Measurements from ENCODE around the gene PLA2G2E. TPM values are rescaled to one million over a fixed set of nuclear protein-coding genes. Genes with fewer than 3 reads are reported as not detected.

Gene PLA2G2E
- total RNA-seq, 3 donors from 2014 or later (not counting 1 experiment from before 2014, with no cell fraction given) = not detected

DNA sequence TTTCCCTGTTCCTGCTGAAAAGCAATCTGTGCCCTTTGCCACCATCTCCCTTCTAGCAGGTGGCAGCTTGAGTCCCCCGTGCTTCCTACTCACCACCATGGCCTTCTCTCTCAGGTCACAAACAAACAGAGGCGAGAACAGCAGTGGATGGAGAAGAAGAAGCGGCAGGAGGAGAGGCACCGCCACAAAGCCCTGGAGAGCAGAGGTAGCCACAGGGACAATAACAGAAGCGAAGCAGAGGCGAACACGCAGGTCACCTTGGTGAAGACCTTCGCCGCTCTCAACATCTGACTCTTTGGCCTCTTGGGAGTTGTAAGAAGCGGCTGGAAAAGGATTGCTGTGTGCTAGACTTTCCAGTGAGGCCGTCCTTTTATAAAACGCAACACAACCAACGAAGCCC, 16.0 kb downstream of the PLA2G2E start:
- 99% methylated on average over 12 of the region's 13 CpGs for WGBS (ENCODE audit: insufficient coverage)
- intact Hi-C loops (cut with micrococcal nuclease) = no loop called here
- H3K4me1 Mint-ChIP-seq = no peaks in the 10 kb centered on the region
- peaks cover 50% of the 10 kb centered on the region for H3K36me3 Mint-ChIP-seq
- TF ChIP-seq, protein P1, sequence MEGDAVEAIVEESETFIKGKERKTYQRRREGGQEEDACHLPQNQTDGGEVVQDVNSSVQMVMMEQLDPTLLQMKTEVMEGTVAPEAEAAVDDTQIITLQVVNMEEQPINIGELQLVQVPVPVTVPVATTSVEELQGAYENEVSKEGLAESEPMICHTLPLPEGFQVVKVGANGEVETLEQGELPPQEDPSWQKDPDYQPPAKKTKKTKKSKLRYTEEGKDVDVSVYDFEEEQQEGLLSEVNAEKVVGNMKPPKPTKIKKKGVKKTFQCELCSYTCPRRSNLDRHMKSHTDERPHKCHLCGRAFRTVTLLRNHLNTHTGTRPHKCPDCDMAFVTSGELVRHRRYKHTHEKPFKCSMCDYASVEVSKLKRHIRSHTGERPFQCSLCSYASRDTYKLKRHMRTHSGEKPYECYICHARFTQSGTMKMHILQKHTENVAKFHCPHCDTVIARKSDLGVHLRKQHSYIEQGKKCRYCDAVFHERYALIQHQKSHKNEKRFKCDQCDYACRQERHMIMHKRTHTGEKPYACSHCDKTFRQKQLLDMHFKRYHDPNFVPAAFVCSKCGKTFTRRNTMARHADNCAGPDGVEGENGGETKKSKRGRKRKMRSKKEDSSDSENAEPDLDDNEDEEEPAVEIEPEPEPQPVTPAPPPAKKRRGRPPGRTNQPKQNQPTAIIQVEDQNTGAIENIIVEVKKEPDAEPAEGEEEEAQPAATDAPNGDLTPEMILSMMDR (IDR thresholded peaks at IDR 0.05) = no peak
- H3K4me3 Mint-ChIP-seq = no peak overlapping the region
- no peak for ATAC-seq
- no peaks in the 10 kb centered on the region for H3K27me3 Mint-ChIP-seq (ENCODE audit: low read depth in 2 of 2)
- DNase-seq = no peak
- no peaks in the 10 kb centered on the region for H3K4me1 ChIP-seq (ENCODE audit: control insufficient read depth, insufficient read depth, low read length)
- H3K9me3 ChIP-seq (ENCODE audit: control insufficient read depth, insufficient read depth, low read length) = no peaks in the 10 kb centered on the region
- no peaks in the 10 kb centered on the region for H3K9me3 Mint-ChIP-seq
- peaks cover 78% of the 10 kb centered on the region for H3K36me3 ChIP-seq (ENCODE audit: control insufficient read depth, insufficient read depth, low read length)
- no peak overlapping the region for H3K4me3 ChIP-seq (ENCODE audit: low read length)
- no peak overlapping the region for H3K27ac Mint-ChIP-seq
- no peak overlapping the region for H3K27ac ChIP-seq (ENCODE audit: low read length)
- no peaks in the 10 kb centered on the region for H3K27me3 ChIP-seq (ENCODE audit: control insufficient read depth, insufficient read depth, low read length)

DNA sequence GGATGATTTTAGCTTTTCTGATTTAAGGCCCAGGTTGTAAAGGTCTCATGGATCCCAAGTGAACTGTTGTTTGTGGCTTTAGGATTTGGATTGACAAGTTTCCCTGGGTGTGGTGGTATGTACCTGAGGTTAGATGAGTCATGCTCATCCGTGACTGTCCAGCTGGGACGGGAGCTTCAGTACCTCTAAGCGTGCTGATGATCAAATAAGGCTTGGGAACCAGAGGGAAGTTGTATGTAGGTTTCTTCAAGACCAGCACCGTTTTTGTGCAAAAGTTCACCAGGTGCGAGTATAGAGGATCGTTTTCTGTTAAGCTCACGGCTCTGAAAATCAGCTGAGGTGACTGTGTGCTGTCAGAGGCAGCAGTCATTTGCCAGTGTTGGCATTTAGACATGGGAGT, 19.8 kb downstream of the PLA2G2E start:
- DNase-seq (no peak), ATAC-seq (no peak)
- Histone ChIP-seq H3K27ac (ENCODE audit: low read length) (no peak overlapping the region), H3K27me3 (ENCODE audit: control insufficient read depth, insufficient read depth, low read length) (no peaks in the 10 kb centered on the region), H3K9me3 (ENCODE audit: control insufficient read depth, insufficient read depth, low read length) (no peaks in the 10 kb centered on the region), H3K4me3 (ENCODE audit: low read length) (no peak overlapping the region), H3K36me3 (ENCODE audit: control insufficient read depth, insufficient read depth, low read length) (peaks cover 57% of the 10 kb centered on the region), H3K4me1 (ENCODE audit: control insufficient read depth, insufficient read depth, low read length) (no peaks in the 10 kb centered on the region)
- intact Hi-C loops (cut with micrococcal nuclease) = no loop called here
- peaks cover 59% of the 10 kb centered on the region for H3K36me3 Mint-ChIP-seq
- H3K4me1 Mint-ChIP-seq = peaks cover 0 to 4% of the 10 kb centered on the region in 2 donors
- H3K9me3 Mint-ChIP-seq = no peaks in the 10 kb centered on the region
- 97% methylated on average over 7 of the region's 7 CpGs for WGBS (ENCODE audit: insufficient coverage)
- H3K27me3 Mint-ChIP-seq (ENCODE audit: low read depth in 2 of 2) = no peaks in the 10 kb centered on the region
- TF ChIP-seq, protein P1 (IDR thresholded peaks at IDR 0.05) = no peak
- no peak overlapping the region for H3K27ac Mint-ChIP-seq
- no peak overlapping the region for H3K4me3 Mint-ChIP-seq

DNA sequence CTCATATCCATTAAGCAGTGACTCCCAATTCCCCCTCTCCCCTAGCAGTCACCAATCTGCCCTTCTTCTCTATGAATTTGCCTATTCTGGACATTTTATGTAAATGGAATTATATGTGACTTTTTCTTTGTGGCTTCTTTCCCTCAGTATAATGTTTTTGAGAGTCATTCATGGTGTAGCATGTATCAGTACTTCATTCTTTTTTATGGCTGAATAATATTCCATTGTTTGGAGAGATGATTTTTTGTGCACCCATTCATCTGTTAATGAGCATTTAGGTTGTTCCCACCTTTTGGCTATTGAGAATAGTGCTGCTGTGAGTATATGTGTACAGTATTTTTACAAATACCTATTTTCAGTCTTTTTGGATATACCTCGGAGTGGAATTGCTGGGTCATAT, 21.8 kb downstream of the PLA2G2E start:
- Mint-ChIP-seq H3K9me3 (no peaks in the 10 kb centered on the region), H3K27ac (no peak overlapping the region)

DNA sequence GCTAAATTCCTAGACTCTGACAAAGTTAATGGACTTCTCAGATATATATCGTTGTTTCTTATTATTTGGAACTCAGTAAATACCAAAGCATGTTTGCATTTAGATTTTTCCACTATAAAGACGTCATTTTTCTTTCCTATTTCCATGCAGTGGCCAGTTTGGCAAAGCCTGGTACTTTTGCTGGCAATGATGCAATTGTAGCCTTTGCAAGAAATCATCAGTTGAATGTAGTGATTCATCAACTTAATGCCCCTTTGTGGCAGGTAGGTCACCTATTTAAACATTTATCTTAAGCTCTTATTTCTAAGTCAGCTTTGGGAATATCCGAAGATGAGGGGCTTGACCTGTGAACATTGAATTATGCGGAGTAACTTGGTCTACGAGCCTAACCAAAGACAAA, 29.2 kb downstream of the PLA2G2E start:
- Mint-ChIP-seq H3K4me3 (no peak overlapping the region), H3K36me3 (peaks cover 4% of the 10 kb centered on the region)
- TF ChIP-seq, protein P1 (IDR thresholded peaks at IDR 0.05) = no peak

More for the DNA sequence above, 21.8 kb downstream of the PLA2G2E start:
- Mint-ChIP-seq H3K4me3 (no peak overlapping the region), H3K4me1 (peaks cover 0 to 4% of the 10 kb centered on the region in 2 donors), H3K36me3 (peaks cover 41% of the 10 kb centered on the region), H3K27me3 (ENCODE audit: low read depth in 2 of 2) (no peaks in the 10 kb centered on the region)
- TF ChIP-seq, protein P1 (IDR thresholded peaks at IDR 0.05) = no peak
- H3K36me3 ChIP-seq (ENCODE audit: control insufficient read depth, insufficient read depth, low read length) = peaks cover 43% of the 10 kb centered on the region
- ATAC-seq = no peak
- intact Hi-C loops (cut with micrococcal nuclease) = no loop called here
- no peaks in the 10 kb centered on the region for H3K9me3 ChIP-seq (ENCODE audit: control insufficient read depth, insufficient read depth, low read length)
- H3K4me3 ChIP-seq (ENCODE audit: low read length) = no peak overlapping the region
- no peak overlapping the region for H3K27ac ChIP-seq (ENCODE audit: low read length)
- no peak for DNase-seq
- no peaks in the 10 kb centered on the region for H3K27me3 ChIP-seq (ENCODE audit: control insufficient read depth, insufficient read depth, low read length)
- no peaks in the 10 kb centered on the region for H3K4me1 ChIP-seq (ENCODE audit: control insufficient read depth, insufficient read depth, low read length)
- WGBS (ENCODE audit: insufficient coverage) = 100% methylated on average over 1 of the region's 1 CpG

More for the DNA sequence above, 29.2 kb downstream of the PLA2G2E start:
- Mint-ChIP-seq H3K4me1 (peaks cover 6 to 7% of the 10 kb centered on the region in 2 donors), H3K27me3 (ENCODE audit: low read depth in 2 of 2) (no peaks in the 10 kb centered on the region), H3K9me3 (no peaks in the 10 kb centered on the region), H3K27ac (no peak overlapping the region)
- Histone ChIP-seq H3K36me3 (ENCODE audit: control insufficient read depth, insufficient read depth, low read length) (peaks cover 61% of the 10 kb centered on the region), H3K4me3 (ENCODE audit: low read length) (no peak overlapping the region), H3K27ac (ENCODE audit: low read length) (no peak overlapping the region), H3K9me3 (ENCODE audit: control insufficient read depth, insufficient read depth, low read length) (no peaks in the 10 kb centered on the region), H3K4me1 (ENCODE audit: control insufficient read depth, insufficient read depth, low read length) (no peaks in the 10 kb centered on the region), H3K27me3 (ENCODE audit: control insufficient read depth, insufficient read depth, low read length) (no peaks in the 10 kb centered on the region)
- intact Hi-C loops (cut with micrococcal nuclease) = no loop called here
- ATAC-seq (no peak), DNase-seq (no peak)
- 98% methylated on average over 5 of the region's 5 CpGs for WGBS (ENCODE audit: insufficient coverage)

All from natural killer cell (primary cell).